ENCODE data around the gene RAC2.

DNA sequence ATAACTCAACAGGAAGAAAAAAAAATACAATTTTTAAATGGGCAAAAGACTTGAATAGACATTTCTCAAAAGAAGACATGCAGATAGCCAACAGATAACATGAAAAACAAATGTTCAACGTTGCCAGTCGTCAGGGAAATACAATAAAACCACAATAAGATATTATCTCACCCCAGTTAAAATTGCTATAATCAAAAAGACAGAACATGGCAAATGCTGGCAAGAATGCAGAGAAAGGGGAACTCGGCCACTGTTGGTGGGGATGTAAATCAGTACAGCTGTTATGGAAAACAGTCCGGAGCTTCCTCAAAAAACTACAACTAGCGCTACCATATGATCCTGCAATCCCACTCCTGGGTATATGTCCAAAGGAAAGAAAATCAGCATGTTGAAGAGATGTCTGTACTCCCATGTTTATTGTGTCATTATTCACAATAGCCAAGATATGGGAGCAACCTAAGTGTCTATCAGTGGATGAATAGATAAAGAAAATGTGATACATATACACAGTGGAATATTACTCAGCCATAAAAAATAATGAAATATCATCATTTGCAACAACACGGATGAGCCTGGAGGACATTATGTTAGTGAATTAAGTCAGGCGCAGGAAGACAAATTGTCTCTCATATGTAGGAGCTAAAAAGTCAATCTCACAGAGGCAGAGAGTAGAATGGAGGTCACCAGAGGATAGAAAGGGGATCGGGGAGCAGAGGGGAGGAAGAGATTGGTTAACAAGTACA, 26.0 kb upstream of the RAC2 start:
- TF ChIP-seq, protein P1, sequence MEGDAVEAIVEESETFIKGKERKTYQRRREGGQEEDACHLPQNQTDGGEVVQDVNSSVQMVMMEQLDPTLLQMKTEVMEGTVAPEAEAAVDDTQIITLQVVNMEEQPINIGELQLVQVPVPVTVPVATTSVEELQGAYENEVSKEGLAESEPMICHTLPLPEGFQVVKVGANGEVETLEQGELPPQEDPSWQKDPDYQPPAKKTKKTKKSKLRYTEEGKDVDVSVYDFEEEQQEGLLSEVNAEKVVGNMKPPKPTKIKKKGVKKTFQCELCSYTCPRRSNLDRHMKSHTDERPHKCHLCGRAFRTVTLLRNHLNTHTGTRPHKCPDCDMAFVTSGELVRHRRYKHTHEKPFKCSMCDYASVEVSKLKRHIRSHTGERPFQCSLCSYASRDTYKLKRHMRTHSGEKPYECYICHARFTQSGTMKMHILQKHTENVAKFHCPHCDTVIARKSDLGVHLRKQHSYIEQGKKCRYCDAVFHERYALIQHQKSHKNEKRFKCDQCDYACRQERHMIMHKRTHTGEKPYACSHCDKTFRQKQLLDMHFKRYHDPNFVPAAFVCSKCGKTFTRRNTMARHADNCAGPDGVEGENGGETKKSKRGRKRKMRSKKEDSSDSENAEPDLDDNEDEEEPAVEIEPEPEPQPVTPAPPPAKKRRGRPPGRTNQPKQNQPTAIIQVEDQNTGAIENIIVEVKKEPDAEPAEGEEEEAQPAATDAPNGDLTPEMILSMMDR (conservative IDR thresholded peaks at IDR 0.05): no peak
- TF ChIP-seq ZFX (IDR thresholded peaks at IDR 0.05): no peak

All from C4-2B (cell line).